22Rv1 (cell line): ENCODE results near the gene KRTAP2-4.
"Not testable (repeated sequence)": the region's sequence is repeated elsewhere in the genome, so short reads cannot be mapped to it uniquely, and the experiment has no call there.

Experiments
- H3K27ac ChIP-seq: fragments of 450-650 bp; 2 replicates; pipeline ENCODE4 v1.5.1; 2017
- ZFX ChIP-seq: fragments of 450-650 bp; IDR thresholded peaks from 2 replicates; pipeline ENCODE4 v1.6.1; 2017; ENCODE audit warnings: antibody characterized with exemption, borderline replicate concordance
- TF ChIP-seq, protein P1 (sequence below): fragments of 450-650 bp; IDR thresholded peaks from 2 replicates; pipeline ENCODE4 v1.5.1; 2017; ENCODE audit warnings: mild to moderate bottlenecking

The KRTAP2-4 gene

GRCh38 chr17:41042953-41043352, 22.7 kb downstream of the KRTAP2-4 start:
- TF ChIP-seq, protein P1, sequence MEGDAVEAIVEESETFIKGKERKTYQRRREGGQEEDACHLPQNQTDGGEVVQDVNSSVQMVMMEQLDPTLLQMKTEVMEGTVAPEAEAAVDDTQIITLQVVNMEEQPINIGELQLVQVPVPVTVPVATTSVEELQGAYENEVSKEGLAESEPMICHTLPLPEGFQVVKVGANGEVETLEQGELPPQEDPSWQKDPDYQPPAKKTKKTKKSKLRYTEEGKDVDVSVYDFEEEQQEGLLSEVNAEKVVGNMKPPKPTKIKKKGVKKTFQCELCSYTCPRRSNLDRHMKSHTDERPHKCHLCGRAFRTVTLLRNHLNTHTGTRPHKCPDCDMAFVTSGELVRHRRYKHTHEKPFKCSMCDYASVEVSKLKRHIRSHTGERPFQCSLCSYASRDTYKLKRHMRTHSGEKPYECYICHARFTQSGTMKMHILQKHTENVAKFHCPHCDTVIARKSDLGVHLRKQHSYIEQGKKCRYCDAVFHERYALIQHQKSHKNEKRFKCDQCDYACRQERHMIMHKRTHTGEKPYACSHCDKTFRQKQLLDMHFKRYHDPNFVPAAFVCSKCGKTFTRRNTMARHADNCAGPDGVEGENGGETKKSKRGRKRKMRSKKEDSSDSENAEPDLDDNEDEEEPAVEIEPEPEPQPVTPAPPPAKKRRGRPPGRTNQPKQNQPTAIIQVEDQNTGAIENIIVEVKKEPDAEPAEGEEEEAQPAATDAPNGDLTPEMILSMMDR: no peak
- TF ChIP-seq ZFX: no peak
- no peak overlapping the region for H3K27ac ChIP-seq

- not testable (repeated sequence) for H3K27ac ChIP-seq
These were observed 24.7 kb downstream of the KRTAP2-4 start, which contains the start of gene KRTAP1-1 for GRCh38 chr17:41040783-41041571. KRTAP1-1 (minus strand) TSS chr17:41041450; CDS start chr17:41041397, 53 bp downstream.

- H3K27ac ChIP-seq: no peak overlapping the region
- TF ChIP-seq ZFX: no peak
- TF ChIP-seq, protein P1: no peak
These were observed 27.8 kb downstream of the KRTAP2-4 start for GRCh38 chr17:41037853-41038350.

DNA sequence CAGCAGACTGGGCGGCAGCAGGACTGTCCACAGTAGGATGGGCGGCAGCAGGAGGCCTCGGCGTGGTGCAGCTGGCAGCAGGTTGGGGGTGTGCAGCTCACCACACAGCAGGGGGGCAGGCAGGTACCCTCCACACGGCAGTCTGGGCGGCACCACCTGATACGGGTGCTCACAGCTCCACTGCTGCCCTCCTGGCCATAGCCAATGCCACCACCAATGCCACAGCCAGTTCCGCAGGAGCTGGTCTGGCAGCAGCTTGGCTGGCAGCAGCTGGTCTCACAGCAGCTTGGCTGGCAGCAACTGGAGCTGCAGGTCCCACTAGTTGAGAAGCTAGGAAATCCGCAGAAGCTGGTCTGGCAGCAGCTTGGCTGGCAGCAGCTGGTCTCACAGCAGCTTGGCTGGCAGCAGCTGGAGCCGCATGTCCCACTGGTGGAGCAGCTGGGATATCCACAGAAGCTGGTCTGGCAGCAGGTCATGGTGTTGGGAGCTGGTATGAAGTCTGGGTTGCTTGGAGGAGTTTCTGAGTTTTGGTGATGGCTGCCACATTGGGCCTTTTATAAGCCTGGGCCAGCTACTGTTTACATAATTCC, 31.2 kb downstream of the KRTAP2-4 start, which contains the start of gene KRTAP1-3:
TSS of gene KRTAP1-3 (minus strand) at position 529 of the 590 bp plus-strand sequence. CDS start at position 476, 53 bp downstream.
- H3K27ac ChIP-seq: not testable (repeated sequence)

DNA sequence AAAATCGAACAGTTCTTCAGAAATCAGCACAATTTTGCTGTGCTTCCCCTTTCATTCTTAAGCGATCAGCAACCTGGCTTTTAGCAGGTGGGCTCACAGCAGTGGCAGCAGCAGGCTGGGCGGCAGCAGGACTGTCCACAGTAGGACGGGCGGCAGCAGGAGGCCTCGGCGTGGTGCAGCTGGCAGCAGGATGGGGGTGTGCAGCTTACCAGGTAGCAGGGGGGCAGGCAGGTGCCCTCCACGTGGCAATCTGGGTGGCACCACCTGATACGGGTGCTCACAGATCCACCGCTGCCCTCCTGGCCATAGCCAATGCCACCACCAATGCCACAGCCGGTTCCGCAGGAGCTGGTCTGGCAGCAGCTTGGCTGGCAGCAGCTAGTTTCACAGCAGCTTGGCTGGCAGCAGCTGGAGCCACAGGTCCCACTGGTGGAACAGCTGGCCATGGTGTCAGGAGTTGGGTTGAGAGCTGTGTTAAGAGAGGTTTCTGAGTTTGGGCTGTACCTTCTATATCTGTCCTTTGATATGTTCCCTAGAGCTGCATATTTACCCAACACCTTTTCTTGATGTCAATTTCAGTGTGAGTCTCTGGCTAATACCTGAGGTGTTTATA, 35.9 kb downstream of the KRTAP2-4 start, which contains the start of gene KRTAP1-4:
TSS of gene KRTAP1-4 (minus strand) at position 563 of the 613 bp plus-strand sequence. CDS start at position 446, 117 bp downstream.
- no peak within 1 kb of the TSS for H3K27ac ChIP-seq
- TF ChIP-seq ZFX: no peak
- TF ChIP-seq, protein P1: no peak

GRCh38 chr17:41026715-41027471, 38.8 kb downstream of the KRTAP2-4 start, which contains the start of gene KRTAP1-5:
KRTAP1-5 (minus strand) TSS chr17:41027208; CDS start chr17:41027155, 53 bp downstream.
- no peak within 1 kb of the TSS for H3K27ac ChIP-seq
- TF ChIP-seq, protein P1: no peak
- no peak for TF ChIP-seq ZFX

DNA sequence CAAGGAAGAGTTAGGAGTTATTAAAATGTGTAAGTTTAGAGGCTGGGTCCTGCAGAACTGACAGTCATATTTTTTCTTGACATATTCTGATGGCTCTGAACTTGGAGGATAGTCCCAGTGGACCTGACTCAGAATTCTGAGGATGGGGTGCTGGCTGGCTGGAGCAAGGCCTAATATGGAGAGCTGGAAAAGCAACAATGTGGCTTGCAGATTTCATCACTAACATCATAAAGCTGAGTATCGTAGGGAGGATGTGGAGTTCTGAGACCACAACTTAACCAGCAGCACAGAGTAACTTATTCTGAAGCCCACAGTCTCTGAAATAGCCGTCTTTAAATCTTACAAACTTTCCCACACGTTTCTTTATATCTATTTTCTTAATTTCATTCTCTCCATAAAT, 41.0 kb downstream of the KRTAP2-4 start:
- no peak overlapping the region for H3K27ac ChIP-seq
- no peak for TF ChIP-seq ZFX
- TF ChIP-seq, protein P1: no peak
